ENCODE results near the gene ADGRG1.

GRCh38 chr16:57627184-57627871, 1.1 kb upstream of the ADGRG1 start:
- TF ChIP-seq, protein P1, sequence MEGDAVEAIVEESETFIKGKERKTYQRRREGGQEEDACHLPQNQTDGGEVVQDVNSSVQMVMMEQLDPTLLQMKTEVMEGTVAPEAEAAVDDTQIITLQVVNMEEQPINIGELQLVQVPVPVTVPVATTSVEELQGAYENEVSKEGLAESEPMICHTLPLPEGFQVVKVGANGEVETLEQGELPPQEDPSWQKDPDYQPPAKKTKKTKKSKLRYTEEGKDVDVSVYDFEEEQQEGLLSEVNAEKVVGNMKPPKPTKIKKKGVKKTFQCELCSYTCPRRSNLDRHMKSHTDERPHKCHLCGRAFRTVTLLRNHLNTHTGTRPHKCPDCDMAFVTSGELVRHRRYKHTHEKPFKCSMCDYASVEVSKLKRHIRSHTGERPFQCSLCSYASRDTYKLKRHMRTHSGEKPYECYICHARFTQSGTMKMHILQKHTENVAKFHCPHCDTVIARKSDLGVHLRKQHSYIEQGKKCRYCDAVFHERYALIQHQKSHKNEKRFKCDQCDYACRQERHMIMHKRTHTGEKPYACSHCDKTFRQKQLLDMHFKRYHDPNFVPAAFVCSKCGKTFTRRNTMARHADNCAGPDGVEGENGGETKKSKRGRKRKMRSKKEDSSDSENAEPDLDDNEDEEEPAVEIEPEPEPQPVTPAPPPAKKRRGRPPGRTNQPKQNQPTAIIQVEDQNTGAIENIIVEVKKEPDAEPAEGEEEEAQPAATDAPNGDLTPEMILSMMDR (IDR thresholded peaks at IDR 0.05) = no peak
- no peak for TF ChIP-seq POLR2A (IDR thresholded peaks at IDR 0.05)
